ENCODE data around the gene GREB1.

DNA sequence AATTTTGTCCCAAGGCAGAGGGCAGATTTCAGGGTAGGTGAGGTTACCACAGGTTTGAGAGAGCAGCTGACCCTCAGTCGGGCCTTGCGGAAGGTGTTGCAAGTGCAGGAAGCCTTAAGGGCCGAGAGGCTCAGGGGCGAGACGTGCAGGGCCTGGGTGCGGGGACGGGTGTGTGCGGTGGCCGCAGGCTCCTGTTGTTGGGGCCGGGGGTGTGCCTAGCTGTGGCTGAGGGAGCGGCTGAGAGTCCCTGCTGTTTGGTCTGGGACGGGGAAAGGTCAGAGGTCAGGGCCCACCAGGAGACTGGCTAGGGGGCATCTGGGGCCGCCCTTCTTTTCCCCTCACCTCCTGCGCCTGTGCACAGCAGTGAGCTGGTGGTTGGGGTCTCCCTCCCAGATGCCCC, 83.7 kb downstream of the GREB1 start:
- TF ChIP-seq CTCF (IDR thresholded peaks at IDR 0.05; ENCODE audit: poor library complexity) (no peak), EZH2phosphoT487 (IDR thresholded peaks at IDR 0.05; ENCODE audit: low read depth, severe bottlenecking, unreplicated experiment) (no peak), EZH2 (IDR thresholded peaks at IDR 0.05; ENCODE audit: borderline replicate concordance) (no peak)

Measured in hepatocyte (in vitro differentiated cells).